SK-N-SH (cell line): Measurements from ENCODE around the gene MAP3K5. TPM values are rescaled to one million over a fixed set of nuclear protein-coding genes. Genes with fewer than 3 reads are reported as not detected.
A peak's percentile ranks its signal among the peaks of the same experiment; 100 is the strongest.

Experiments
- CTCF ChIA-PET: fragments of 300-600, 350-600 bp; formaldehyde crosslinking; extraction: SDS; loops from one replicate; lab custom pipeline; 2021; lab: Yijun Ruan, JAX
- POLR2A ChIA-PET: fragments of 350-600 bp; sonication (Branson Sonifier 250); formaldehyde crosslinking; extraction: SDS; loops from one replicate; lab custom pipeline; 2020; ENCODE audit warnings: antibody characterized with exemption, inconsistent platforms; lab: Yijun Ruan, JAX
- DNase-seq: peaks from one replicate; pipeline ENCODE4 v3.0.0; 2012
- H2AFZ ChIP-seq: fragments of 200-600 bp; sonication (generic); 2 replicates; pipeline ENCODE4 v1.8.1; 2016; ENCODE audit warnings: antibody characterized with exemption, mild to moderate bottlenecking, low read depth
- H3F3A ChIP-seq: fragments of 200-600 bp; sonication (generic); replicated peaks from 2 replicates; pipeline ENCODE3; 2016; ENCODE audit warnings: antibody characterized with exemption, mild to moderate bottlenecking; ENCODE audit not compliant: insufficient read depth
- H3K27ac ChIP-seq, 2 experiments: fragments of 200-500 bp in 1 of 2; fragments of 200-600 bp in 1 of 2; sonication (Bioruptor generic) in 1 of 2; sonication (generic), shearing (Covaris generic) in 1 of 2; 2 replicates each; pipeline versions ENCODE4 v1.5.1 to v1.6.1; 2014 to 2016; ENCODE audit warnings: low read depth in 2 of 2, inconsistent platforms in 1 of 2, low read length in 1 of 2, mild to moderate bottlenecking in 1 of 2, mixed read lengths in 1 of 2
- H3K27me3 ChIP-seq: fragments of 200-600 bp; sonication (generic), shearing (Covaris generic); 2 replicates; pipeline ENCODE4 v1.6.1; 2016; ENCODE audit warnings: mixed run types; ENCODE audit not compliant: insufficient read depth
- H3K36me3 ChIP-seq, 2 experiments: fragments of 200-500 bp in 1 of 2; fragments of 200-600 bp in 1 of 2; sonication (Bioruptor generic) in 1 of 2; sonication (generic) in 1 of 2; replicated peaks in 1 of 2; 2 replicates each; pipeline versions ENCODE3 to v1.5.1; 2014 to 2016; ENCODE audit warnings: low read length in 1 of 2, mild to moderate bottlenecking in 1 of 2; ENCODE audit not compliant: insufficient read depth in 2 of 2, control insufficient read depth in 1 of 2
- H3K4me1 ChIP-seq, 2 experiments: fragments of 200-500 bp in 1 of 2; fragments of 200-600 bp in 1 of 2; sonication (Bioruptor generic) in 1 of 2; sonication (generic), shearing (Covaris generic) in 1 of 2; 2 replicates each; pipeline versions ENCODE4 v1.5.1 to v1.6.1; 2014 to 2016; ENCODE audit warnings: low read depth in 1 of 2, low read length in 1 of 2, mixed run types in 1 of 2; ENCODE audit not compliant: insufficient read depth in 2 of 2, control insufficient read depth in 1 of 2
- H3K4me2 ChIP-seq: fragments of 200-600 bp; sonication (generic), shearing (Covaris generic); 2 replicates; pipeline ENCODE4 v1.6.1; 2017; ENCODE audit warnings: mixed run types
- H3K4me3 ChIP-seq, 2 experiments: fragments of 200-500 bp in 1 of 2; fragments of 200-600 bp in 1 of 2; sonication (Bioruptor generic) in 1 of 2; sonication (generic), shearing (Covaris generic) in 1 of 2; 2 replicates each; pipeline versions ENCODE4 v1.5.1 to v1.8.1; 2014 to 2016; ENCODE audit warnings: low read depth in 2 of 2, inconsistent platforms in 1 of 2, low read length in 1 of 2, mild to moderate bottlenecking in 1 of 2, mixed read lengths in 1 of 2, moderate library complexity in 1 of 2
- H3K79me2 ChIP-seq: fragments of 200-600 bp; sonication (generic); 2 replicates; pipeline ENCODE4 v1.8.1; 2017; ENCODE audit warnings: mild to moderate bottlenecking; ENCODE audit not compliant: insufficient read depth
- H3K9ac ChIP-seq: fragments of 200-600 bp; sonication (generic); 2 replicates; pipeline ENCODE4 v1.6.1; 2017; ENCODE audit warnings: mixed run types
- H3K9me2 ChIP-seq: fragments of 200-600 bp; sonication (generic); 2 replicates; pipeline ENCODE4 v1.6.1; 2017; ENCODE audit warnings: mixed run types
- H3K9me3 ChIP-seq: fragments of 200-600 bp; sonication (generic); 2 replicates; pipeline ENCODE4 v1.6.1; 2017; ENCODE audit warnings: mixed run types, mild to moderate bottlenecking, moderate library complexity
- H4K20me1 ChIP-seq: fragments of 200-600 bp; sonication (generic); 2 replicates; pipeline ENCODE4 v1.6.1; 2017; ENCODE audit warnings: mild to moderate bottlenecking, mixed run types; ENCODE audit not compliant: insufficient read depth
- CTCF ChIP-seq: fragments of 200-600 bp; sonication (generic); IDR thresholded peaks from 2 replicates; pipeline ENCODE4 v1.6.1; 2017; ENCODE audit warnings: antibody characterized with exemption, mild to moderate bottlenecking, moderate library complexity
- FOXM1 ChIP-seq: IDR thresholded peaks from 2 replicates; pipeline ENCODE4 v1.4.0; 2012; ENCODE audit warnings: low read depth, mild to moderate bottlenecking
- GATA2 ChIP-seq: sonication (generic); formaldehyde crosslinking; IDR thresholded peaks from 2 replicates; pipeline ENCODE4 v1.5.0; 2020; ENCODE audit warnings: mild to moderate bottlenecking, missing genetic modification reagents
- RAD21 ChIP-seq: IDR thresholded peaks from 2 replicates; pipeline ENCODE4 v1.6.1; 2012; ENCODE audit warnings: mild to moderate bottlenecking, low read length
- RCOR1 ChIP-seq: fragments of 150-350 bp; IDR thresholded peaks from 2 replicates; pipeline ENCODE4 v1.6.1; 2017; ENCODE audit warnings: antibody characterized with exemption, low read length
- RFX5 ChIP-seq: IDR thresholded peaks from 2 replicates; pipeline ENCODE4 v1.6.1; 2012; ENCODE audit warnings: mild to moderate bottlenecking, improper control_type of control experiment, low read length
- TCF12 ChIP-seq: IDR thresholded peaks from 2 replicates; pipeline ENCODE4 v1.4.0; 2012
- YY1 ChIP-seq: IDR thresholded peaks from 2 replicates; pipeline ENCODE4 v1.4.0; 2012; ENCODE audit warnings: low read depth, mild to moderate bottlenecking
- ZBTB33 ChIP-seq: IDR thresholded peaks from 2 replicates; pipeline ENCODE4 v1.4.0; 2012; ENCODE audit warnings: low read depth, borderline replicate concordance
- WGBS: methylation state at CpG from one replicate; pipeline ENCODE4 v1.1.6; 2017; ENCODE audit warnings: low lambda C conversion rate; 5-methylcytosine and 5-hydroxymethylcytosine counted together
- polyA plus RNA-seq, 3 experiments: library from polyadenylated mRNA; depleted of rRNA; stranded (reverse); fragments of >200 nt; gene quantifications; 2 replicates each; pipeline ENCODE4 v1.2.3, GENCODE V29; 2012

Gene MAP3K5
- polyA plus RNA-seq, 1 of the 3 experiments (the other 2 are of a cell fraction): 1.4 TPM

- no peak overlapping the region for H3K27ac ChIP-seq
- POLR2A ChIA-PET: no interaction called here
- H3K27me3 ChIP-seq: no peaks in the 10 kb centered on the region
- peaks cover 8 to 16% of the 10 kb centered on the region in 2 experiments; a peak in 3 of 4 replicates for H3K4me1 ChIP-seq
- CTCF ChIA-PET: interaction anchor here (0.6 to 3.3 kb wide), 5 partner anchors 10 to 119 kb away, joined by 3 to 18 read pairs (median 3); partner anchors contain the start of gene MAP3K5
- H2AFZ ChIP-seq: no peak overlapping the region
- no peaks in the 10 kb centered on the region for H3K9me2 ChIP-seq
- TF ChIP-seq FOXM1: no peak
- TF ChIP-seq RFX5: no peak
- TF ChIP-seq GATA2 (CRISPR knock-in tag): no peak
- TF ChIP-seq RCOR1: no peak
- TF ChIP-seq CTCF: no peak
- TF ChIP-seq YY1: no peak
- no peak for TF ChIP-seq ZBTB33
- TF ChIP-seq RAD21: no peak
- H3K4me3 ChIP-seq: no peak overlapping the region
- no peaks in the 10 kb centered on the region for H3K36me3 ChIP-seq
- no peak for DNase-seq
- peaks cover 41% of the 10 kb centered on the region for H3K79me2 ChIP-seq
- no peak overlapping the region for H3K4me2 ChIP-seq
- H3F3A ChIP-seq: no peaks in the 10 kb centered on the region
- WGBS: 100% methylated on average over 1 of the region's 1 CpG
- no peak overlapping the region for H3K9ac ChIP-seq
- no peaks in the 10 kb centered on the region for H4K20me1 ChIP-seq
- no peaks in the 10 kb centered on the region for H3K9me3 ChIP-seq
These were observed 29.0 kb downstream of the MAP3K5 start for GRCh38 chr6:136763255-136763654.

GRCh38 chr6:136762022-136762975, 30.0 kb downstream of the MAP3K5 start:
- Histone ChIP-seq H3K9me2 (no peaks in the 10 kb centered on the region), H4K20me1 (no peaks in the 10 kb centered on the region), H3K4me3 (peak overlapping the region in 1 of 2 experiments; percentile 18; a peak in 2 of 4 replicates), H3K4me2 (peak overlapping the region; percentile 81), H3K79me2 (peaks cover 41% of the 10 kb centered on the region), H3K9ac (no peak overlapping the region), H3K4me1 (peaks cover 8 to 16% of the 10 kb centered on the region in 2 experiments; a peak in 3 of 4 replicates), H3K27ac (peak overlapping the region; percentile 64 to 76), H3F3A (no peaks in the 10 kb centered on the region), H3K36me3 (no peaks in the 10 kb centered on the region), H2AFZ (0 out of 2 replicates have a peak overlapping the region, but pooled peaks have one; percentile 7), H3K9me3 (no peaks in the 10 kb centered on the region), H3K27me3 (no peaks in the 10 kb centered on the region)
- no peak for DNase-seq
- ChIA-PET CTCF (interaction anchor here (1.3 to 3.3 kb wide), 3 partner anchors 30 to 552 kb away, joined by 4 to 18 read pairs (median 6); partner anchors contain the start of gene MAP3K5), POLR2A (no interaction called here)
- TF ChIP-seq TCF12: no peak
- 76% methylated on average over 3 of the region's 3 CpGs for WGBS
